WTC11 (cell line): ENCODE measurements around the gene LRP1. TPM values are rescaled to one million over a fixed set of nuclear protein-coding genes. Genes with fewer than 3 reads are reported as not detected.

Source experiments
- ATAC-seq: fragments of 200-7000 bp; cut with Tn5 transposase; 2 replicates; pipeline ENCODE4 v1.10.0; 2021; ENCODE audit warnings: mild to moderate bottlenecking, moderate library complexity
- CTCF ChIA-PET: fragments of 300-600 bp; sonication (Branson Sonifier 250); formaldehyde crosslinking; loops from one replicate; lab custom pipeline; 2021; ENCODE audit warnings: antibody characterized with exemption; lab: Charles Lee
- POLR2A ChIA-PET: fragments of 350-600 bp; sonication (Branson Sonifier 250); formaldehyde crosslinking; loops from one replicate; lab custom pipeline; 2021; ENCODE audit warnings: antibody characterized with exemption; lab: Charles Lee
- DNase-seq: peaks from one replicate; pipeline ENCODE4 v3.0.0; 2021; ENCODE audit warnings: low spot score
- H3K27ac Mint-ChIP-seq: 2 replicates; pipeline ENCODE4 v1.8.0; 2021; ENCODE audit warnings: mixed read lengths
- H3K27me3 Mint-ChIP-seq: 2 replicates; pipeline ENCODE4 v1.8.0; 2021; ENCODE audit warnings: low read depth, mild to moderate bottlenecking, moderate library complexity, mixed read lengths
- H3K36me3 Mint-ChIP-seq: 2 replicates; pipeline ENCODE4 v1.8.0; 2021; ENCODE audit warnings: mixed read lengths
- H3K4me1 Mint-ChIP-seq: 2 replicates; pipeline ENCODE4 v1.8.0; 2022; ENCODE audit warnings: mixed read lengths
- H3K4me3 Mint-ChIP-seq: 2 replicates; pipeline ENCODE4 v1.8.0; 2021; ENCODE audit warnings: mild to moderate bottlenecking, moderate library complexity, mixed read lengths
- H3K9me3 Mint-ChIP-seq: 2 replicates; pipeline ENCODE4 v1.8.0; 2021; ENCODE audit warnings: mixed read lengths
- CBFB ChIP-seq: sonication (generic); formaldehyde crosslinking; IDR thresholded peaks from 2 replicates; pipeline ENCODE4 v1.8.1; 2022; ENCODE audit warnings: mild to moderate bottlenecking, low read depth, missing genetic modification reagents
- EMX1 ChIP-seq: fragments of 250-450 bp; sonication (Bioruptor Pico); IDR thresholded peaks from 2 replicates; pipeline ENCODE4 v1.8.0; 2021; ENCODE audit warnings: mild to moderate bottlenecking
- FOXJ3 ChIP-seq: sonication (generic); formaldehyde crosslinking; IDR thresholded peaks from 2 replicates; pipeline ENCODE4 v1.9.0; 2021; ENCODE audit warnings: missing genetic modification reagents, mild to moderate bottlenecking, borderline replicate concordance
- GABPB1 ChIP-seq: sonication (generic); formaldehyde crosslinking; IDR thresholded peaks from 2 replicates; pipeline ENCODE4 v1.8.1; 2023; ENCODE audit warnings: mild to moderate bottlenecking, missing genetic modification reagents
- JUN ChIP-seq: sonication (generic); formaldehyde crosslinking; IDR thresholded peaks from 2 replicates; pipeline ENCODE4 v1.8.0; 2023; ENCODE audit warnings: mild to moderate bottlenecking, missing genetic modification reagents
- KAT7 ChIP-seq: sonication (generic); formaldehyde crosslinking; IDR thresholded peaks from 2 replicates; pipeline ENCODE4 v1.8.1; 2023; ENCODE audit warnings: missing genetic modification reagents, mild to moderate bottlenecking, borderline replicate concordance
- PRRX2 ChIP-seq: fragments of 250-450 bp; sonication (Bioruptor Pico); IDR thresholded peaks from 2 replicates; pipeline ENCODE4 v1.8.0; 2021; ENCODE audit warnings: mild to moderate bottlenecking
- RELA ChIP-seq: sonication (generic); formaldehyde crosslinking; IDR thresholded peaks from 2 replicates; pipeline ENCODE4 v1.8.1; 2022; ENCODE audit warnings: missing genetic modification reagents, mild to moderate bottlenecking, borderline replicate concordance
- SMAD3 ChIP-seq: sonication (generic); formaldehyde crosslinking; IDR thresholded peaks from 2 replicates; pipeline ENCODE4 v1.8.0; 2022; ENCODE audit warnings: missing genetic modification reagents, mild to moderate bottlenecking, borderline replicate concordance
- SMAD4 ChIP-seq: sonication (generic); formaldehyde crosslinking; IDR thresholded peaks from 2 replicates; pipeline ENCODE4 v1.8.0; 2022; ENCODE audit warnings: mild to moderate bottlenecking, missing genetic modification reagents
- TP53 ChIP-seq: sonication (generic); formaldehyde crosslinking; IDR thresholded peaks from 2 replicates; pipeline ENCODE4 v1.8.1; 2023; ENCODE audit warnings: mild to moderate bottlenecking, missing genetic modification reagents
- ZNF232 ChIP-seq: sonication (generic); formaldehyde crosslinking; IDR thresholded peaks from 2 replicates; pipeline ENCODE4 v1.8.0; 2022; ENCODE audit warnings: mild to moderate bottlenecking, missing genetic modification reagents
- ZNF263 ChIP-seq: sonication (generic); formaldehyde crosslinking; IDR thresholded peaks from 2 replicates; pipeline ENCODE4 v1.8.1; 2022; ENCODE audit warnings: low read depth, mild to moderate bottlenecking, moderate library complexity, missing genetic modification reagents
- ZNF396 ChIP-seq: fragments of 250-450 bp; sonication (Bioruptor Pico); IDR thresholded peaks from 2 replicates; pipeline ENCODE4 v1.8.0; 2021; ENCODE audit warnings: mild to moderate bottlenecking, moderate library complexity, borderline replicate concordance
- ZNF416 ChIP-seq: fragments of 250-450 bp; sonication (Bioruptor Pico); IDR thresholded peaks from 2 replicates; pipeline ENCODE4 v1.9.0; 2021; ENCODE audit warnings: mild to moderate bottlenecking, inconsistent platforms
- ZNF671 ChIP-seq: fragments of 250-450 bp; sonication (Bioruptor Pico); IDR thresholded peaks from 2 replicates; pipeline ENCODE4 v1.8.0; 2021; ENCODE audit warnings: mild to moderate bottlenecking
- total RNA-seq: library from RNA; stranded (reverse); gene quantifications from 3 replicates; pipeline ENCODE4 v1.2.3, GENCODE V29; 2021
- TF ChIP-seq, protein P1 (sequence below): sonication (generic); formaldehyde crosslinking; IDR thresholded peaks from 2 replicates; pipeline ENCODE4 v1.8.1; 2023; ENCODE audit warnings: mild to moderate bottlenecking, missing genetic modification reagents, moderate library complexity
- TF ChIP-seq, protein P2 (sequence below): sonication (generic); formaldehyde crosslinking; IDR thresholded peaks from 2 replicates; pipeline ENCODE4 v1.8.1; 2022; ENCODE audit warnings: low read depth, mild to moderate bottlenecking, moderate library complexity, missing genetic modification reagents, borderline replicate concordance
- TF ChIP-seq, protein P3 (sequence below): sonication (generic); formaldehyde crosslinking; IDR thresholded peaks from 2 replicates; pipeline ENCODE4 v1.8.0; 2022; ENCODE audit warnings: missing genetic modification reagents
- TF ChIP-seq, protein P4 (sequence below): sonication (generic); formaldehyde crosslinking; IDR thresholded peaks from 2 replicates; pipeline ENCODE4 v1.8.1; 2023; ENCODE audit warnings: mild to moderate bottlenecking, missing genetic modification reagents, borderline replicate concordance
- TF ChIP-seq, protein P5 (sequence below): sonication (generic); formaldehyde crosslinking; IDR thresholded peaks from 2 replicates; pipeline ENCODE4 v1.8.1; 2023; ENCODE audit warnings: mild to moderate bottlenecking, missing genetic modification reagents, moderate library complexity
- TF ChIP-seq, protein P6 (sequence below): sonication (generic); formaldehyde crosslinking; conservative IDR thresholded peaks from 2 replicates; pipeline ENCODE4 v1.8.1; 2022; ENCODE audit warnings: mild to moderate bottlenecking, missing genetic modification reagents

The LRP1 gene
- total RNA-seq, 1 experiment from 2014 or later = 120 TPM

DNA sequence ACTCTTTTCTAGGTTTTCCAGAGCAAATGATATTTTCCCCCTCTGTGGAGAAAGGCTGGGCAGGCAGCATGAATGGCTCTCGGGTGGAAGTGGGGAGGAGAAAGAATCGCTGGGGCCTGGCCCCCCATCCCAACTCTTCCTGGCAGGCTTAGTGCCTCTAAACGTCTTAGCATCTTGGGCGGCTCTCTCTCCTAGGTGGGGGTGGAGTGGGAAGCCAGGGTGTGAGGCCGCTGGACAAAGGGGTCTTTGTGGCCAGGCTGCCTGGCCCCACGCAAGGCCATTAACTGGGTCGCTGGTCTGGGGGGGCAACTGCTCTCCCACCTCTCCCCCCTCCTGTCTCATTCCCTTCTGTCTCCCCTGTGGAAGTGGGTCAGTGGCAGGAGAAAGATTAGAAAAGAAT, 14.4 kb downstream of the LRP1 start (continued):
- TF ChIP-seq ZNF671 (CRISPR knock-in tag) (no peak), ZNF232 (CRISPR knock-in tag) (no peak), ZNF263 (CRISPR knock-in tag) (no peak), SMAD4 (CRISPR knock-in tag) (no peak), EMX1 (CRISPR knock-in tag) (no peak), GABPB1 (no peak), CBFB (CRISPR knock-in tag) (no peak)
- TF ChIP-seq, protein P1, sequence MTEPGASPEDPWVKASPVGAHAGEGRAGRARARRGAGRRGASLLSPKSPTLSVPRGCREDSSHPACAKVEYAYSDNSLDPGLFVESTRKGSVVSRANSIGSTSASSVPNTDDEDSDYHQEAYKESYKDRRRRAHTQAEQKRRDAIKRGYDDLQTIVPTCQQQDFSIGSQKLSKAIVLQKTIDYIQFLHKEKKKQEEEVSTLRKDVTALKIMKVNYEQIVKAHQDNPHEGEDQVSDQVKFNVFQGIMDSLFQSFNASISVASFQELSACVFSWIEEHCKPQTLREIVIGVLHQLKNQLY = no peak
- TF ChIP-seq, protein P2, sequence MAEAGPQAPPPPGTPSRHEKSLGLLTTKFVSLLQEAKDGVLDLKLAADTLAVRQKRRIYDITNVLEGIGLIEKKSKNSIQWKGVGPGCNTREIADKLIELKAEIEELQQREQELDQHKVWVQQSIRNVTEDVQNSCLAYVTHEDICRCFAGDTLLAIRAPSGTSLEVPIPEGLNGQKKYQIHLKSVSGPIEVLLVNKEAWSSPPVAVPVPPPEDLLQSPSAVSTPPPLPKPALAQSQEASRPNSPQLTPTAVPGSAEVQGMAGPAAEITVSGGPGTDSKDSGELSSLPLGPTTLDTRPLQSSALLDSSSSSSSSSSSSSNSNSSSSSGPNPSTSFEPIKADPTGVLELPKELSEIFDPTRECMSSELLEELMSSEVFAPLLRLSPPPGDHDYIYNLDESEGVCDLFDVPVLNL (CRISPR knock-in tag) = no peak

DNA sequence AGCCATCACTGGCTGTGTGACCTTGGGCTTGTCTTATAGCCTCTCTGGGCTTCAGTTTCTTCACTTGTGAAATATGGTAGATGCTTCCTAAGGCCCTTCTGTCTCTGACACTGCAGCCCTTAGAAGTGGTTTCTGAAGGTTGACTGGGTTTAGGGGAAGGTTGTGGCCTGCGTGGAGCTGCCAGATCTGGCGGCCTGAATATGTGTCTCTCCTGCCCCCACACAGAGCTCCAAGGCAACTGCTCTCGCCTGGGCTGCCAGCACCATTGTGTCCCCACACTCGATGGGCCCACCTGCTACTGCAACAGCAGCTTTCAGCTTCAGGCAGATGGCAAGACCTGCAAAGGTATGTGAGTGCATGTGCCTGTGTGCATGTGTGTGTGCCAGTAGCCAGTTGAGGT, 15.2 kb downstream of the LRP1 start:
- no peak overlapping the region for H3K4me3 Mint-ChIP-seq
- H3K9me3 Mint-ChIP-seq = no peaks in the 10 kb centered on the region
- no peak for TF ChIP-seq KAT7 (CRISPR knock-in tag)
- no peak for TF ChIP-seq SMAD3
- DNase-seq = no peak
- peaks cover 4% of the 10 kb centered on the region for H3K4me1 Mint-ChIP-seq
- ATAC-seq = no peak
- H3K36me3 Mint-ChIP-seq = peaks cover 72% of the 10 kb centered on the region
- no peak overlapping the region; the same call in 1 of the 2 replicates for H3K27ac Mint-ChIP-seq
- ChIA-PET CTCF (interaction anchor here (1.1 kb wide), 1 partner anchor 32 kb away, joined by 3 read pairs; no protein-coding TSS in a partner anchor), POLR2A (no interaction called here)
- H3K27me3 Mint-ChIP-seq = no peaks in the 10 kb centered on the region

DNA sequence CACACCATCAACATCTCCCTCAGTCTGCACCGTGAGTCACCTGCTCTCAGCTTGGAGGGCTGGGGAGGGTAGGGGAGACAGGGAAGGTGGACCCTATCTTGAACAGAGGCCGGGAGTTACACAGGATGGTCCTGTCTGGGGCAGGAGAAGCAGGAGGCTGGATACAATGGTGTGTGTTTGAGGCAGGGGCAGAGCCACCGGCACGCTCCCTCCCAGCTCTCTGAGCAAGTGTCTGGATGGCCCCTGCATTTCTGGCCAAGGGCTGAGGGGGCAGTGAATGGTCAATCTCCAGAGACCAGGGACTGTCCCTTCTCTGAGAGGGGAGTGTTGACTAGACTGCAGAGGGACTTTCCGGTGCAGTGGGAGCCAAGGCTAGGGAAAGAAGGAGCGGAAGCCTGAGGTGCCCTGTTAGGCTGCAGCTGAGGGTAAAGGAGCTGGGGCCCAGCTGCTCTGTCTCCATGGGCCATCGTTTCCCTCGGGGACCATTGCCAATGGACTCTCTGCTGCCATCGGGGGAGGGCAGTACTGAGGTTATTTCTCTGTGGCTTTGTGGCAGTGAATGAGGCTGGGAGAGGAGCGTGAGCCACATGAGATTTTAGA, 17.3 kb downstream of the LRP1 start:
- Mint-ChIP-seq H3K27ac (no peak overlapping the region), H3K9me3 (no peaks in the 10 kb centered on the region), H3K36me3 (peaks cover 61% of the 10 kb centered on the region), H3K27me3 (no peaks in the 10 kb centered on the region), H3K4me3 (no peak overlapping the region), H3K4me1 (peaks cover 4% of the 10 kb centered on the region)
- ATAC-seq (no peak), DNase-seq (no peak)
- CTCF ChIA-PET = interaction anchor here (1.2 to 1.6 kb wide), 2 partner anchors 30 to 68 kb away, joined by 4 to 7 read pairs; no protein-coding TSS in a partner anchor
- POLR2A ChIA-PET = no interaction called here
- no peak for TF ChIP-seq ZNF416 (CRISPR knock-in tag)
- TF ChIP-seq, protein P3, sequence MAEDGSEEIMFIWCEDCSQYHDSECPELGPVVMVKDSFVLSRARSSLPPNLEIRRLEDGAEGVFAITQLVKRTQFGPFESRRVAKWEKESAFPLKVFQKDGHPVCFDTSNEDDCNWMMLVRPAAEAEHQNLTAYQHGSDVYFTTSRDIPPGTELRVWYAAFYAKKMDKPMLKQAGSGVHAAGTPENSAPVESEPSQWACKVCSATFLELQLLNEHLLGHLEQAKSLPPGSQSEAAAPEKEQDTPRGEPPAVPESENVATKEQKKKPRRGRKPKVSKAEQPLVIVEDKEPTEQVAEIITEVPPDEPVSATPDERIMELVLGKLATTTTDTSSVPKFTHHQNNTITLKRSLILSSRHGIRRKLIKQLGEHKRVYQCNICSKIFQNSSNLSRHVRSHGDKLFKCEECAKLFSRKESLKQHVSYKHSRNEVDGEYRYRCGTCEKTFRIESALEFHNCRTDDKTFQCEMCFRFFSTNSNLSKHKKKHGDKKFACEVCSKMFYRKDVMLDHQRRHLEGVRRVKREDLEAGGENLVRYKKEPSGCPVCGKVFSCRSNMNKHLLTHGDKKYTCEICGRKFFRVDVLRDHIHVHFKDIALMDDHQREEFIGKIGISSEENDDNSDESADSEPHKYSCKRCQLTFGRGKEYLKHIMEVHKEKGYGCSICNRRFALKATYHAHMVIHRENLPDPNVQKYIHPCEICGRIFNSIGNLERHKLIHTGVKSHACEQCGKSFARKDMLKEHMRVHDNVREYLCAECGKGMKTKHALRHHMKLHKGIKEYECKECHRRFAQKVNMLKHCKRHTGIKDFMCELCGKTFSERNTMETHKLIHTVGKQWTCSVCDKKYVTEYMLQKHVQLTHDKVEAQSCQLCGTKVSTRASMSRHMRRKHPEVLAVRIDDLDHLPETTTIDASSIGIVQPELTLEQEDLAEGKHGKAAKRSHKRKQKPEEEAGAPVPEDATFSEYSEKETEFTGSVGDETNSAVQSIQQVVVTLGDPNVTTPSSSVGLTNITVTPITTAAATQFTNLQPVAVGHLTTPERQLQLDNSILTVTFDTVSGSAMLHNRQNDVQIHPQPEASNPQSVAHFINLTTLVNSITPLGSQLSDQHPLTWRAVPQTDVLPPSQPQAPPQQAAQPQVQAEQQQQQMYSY (CRISPR knock-in tag) = no peak
- TF ChIP-seq, protein P4, sequence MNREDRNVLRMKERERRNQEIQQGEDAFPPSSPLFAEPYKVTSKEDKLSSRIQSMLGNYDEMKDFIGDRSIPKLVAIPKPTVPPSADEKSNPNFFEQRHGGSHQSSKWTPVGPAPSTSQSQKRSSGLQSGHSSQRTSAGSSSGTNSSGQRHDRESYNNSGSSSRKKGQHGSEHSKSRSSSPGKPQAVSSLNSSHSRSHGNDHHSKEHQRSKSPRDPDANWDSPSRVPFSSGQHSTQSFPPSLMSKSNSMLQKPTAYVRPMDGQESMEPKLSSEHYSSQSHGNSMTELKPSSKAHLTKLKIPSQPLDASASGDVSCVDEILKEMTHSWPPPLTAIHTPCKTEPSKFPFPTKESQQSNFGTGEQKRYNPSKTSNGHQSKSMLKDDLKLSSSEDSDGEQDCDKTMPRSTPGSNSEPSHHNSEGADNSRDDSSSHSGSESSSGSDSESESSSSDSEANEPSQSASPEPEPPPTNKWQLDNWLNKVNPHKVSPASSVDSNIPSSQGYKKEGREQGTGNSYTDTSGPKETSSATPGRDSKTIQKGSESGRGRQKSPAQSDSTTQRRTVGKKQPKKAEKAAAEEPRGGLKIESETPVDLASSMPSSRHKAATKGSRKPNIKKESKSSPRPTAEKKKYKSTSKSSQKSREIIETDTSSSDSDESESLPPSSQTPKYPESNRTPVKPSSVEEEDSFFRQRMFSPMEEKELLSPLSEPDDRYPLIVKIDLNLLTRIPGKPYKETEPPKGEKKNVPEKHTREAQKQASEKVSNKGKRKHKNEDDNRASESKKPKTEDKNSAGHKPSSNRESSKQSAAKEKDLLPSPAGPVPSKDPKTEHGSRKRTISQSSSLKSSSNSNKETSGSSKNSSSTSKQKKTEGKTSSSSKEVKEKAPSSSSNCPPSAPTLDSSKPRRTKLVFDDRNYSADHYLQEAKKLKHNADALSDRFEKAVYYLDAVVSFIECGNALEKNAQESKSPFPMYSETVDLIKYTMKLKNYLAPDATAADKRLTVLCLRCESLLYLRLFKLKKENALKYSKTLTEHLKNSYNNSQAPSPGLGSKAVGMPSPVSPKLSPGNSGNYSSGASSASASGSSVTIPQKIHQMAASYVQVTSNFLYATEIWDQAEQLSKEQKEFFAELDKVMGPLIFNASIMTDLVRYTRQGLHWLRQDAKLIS (CRISPR knock-in tag) = no peak
- no peak for TF ChIP-seq PRRX2 (CRISPR knock-in tag)
- TF ChIP-seq, protein P5, sequence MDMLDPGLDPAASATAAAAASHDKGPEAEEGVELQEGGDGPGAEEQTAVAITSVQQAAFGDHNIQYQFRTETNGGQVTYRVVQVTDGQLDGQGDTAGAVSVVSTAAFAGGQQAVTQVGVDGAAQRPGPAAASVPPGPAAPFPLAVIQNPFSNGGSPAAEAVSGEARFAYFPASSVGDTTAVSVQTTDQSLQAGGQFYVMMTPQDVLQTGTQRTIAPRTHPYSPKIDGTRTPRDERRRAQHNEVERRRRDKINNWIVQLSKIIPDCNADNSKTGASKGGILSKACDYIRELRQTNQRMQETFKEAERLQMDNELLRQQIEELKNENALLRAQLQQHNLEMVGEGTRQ (CRISPR knock-in tag) = no peak
- no peak for TF ChIP-seq TP53
- TF ChIP-seq, protein P6, sequence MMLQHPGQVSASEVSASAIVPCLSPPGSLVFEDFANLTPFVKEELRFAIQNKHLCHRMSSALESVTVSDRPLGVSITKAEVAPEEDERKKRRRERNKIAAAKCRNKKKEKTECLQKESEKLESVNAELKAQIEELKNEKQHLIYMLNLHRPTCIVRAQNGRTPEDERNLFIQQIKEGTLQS (CRISPR knock-in tag) = no peak
- no peak for TF ChIP-seq RELA (CRISPR knock-in tag)
- TF ChIP-seq SMAD4 (CRISPR knock-in tag) = no peak
- no peak for TF ChIP-seq FOXJ3 (CRISPR knock-in tag)
- no peak for TF ChIP-seq ZNF396
- TF ChIP-seq JUN (CRISPR knock-in tag) = no peak
